Measurements from ENCODE around the gene CPAMD8.

Gene CPAMD8

DNA sequence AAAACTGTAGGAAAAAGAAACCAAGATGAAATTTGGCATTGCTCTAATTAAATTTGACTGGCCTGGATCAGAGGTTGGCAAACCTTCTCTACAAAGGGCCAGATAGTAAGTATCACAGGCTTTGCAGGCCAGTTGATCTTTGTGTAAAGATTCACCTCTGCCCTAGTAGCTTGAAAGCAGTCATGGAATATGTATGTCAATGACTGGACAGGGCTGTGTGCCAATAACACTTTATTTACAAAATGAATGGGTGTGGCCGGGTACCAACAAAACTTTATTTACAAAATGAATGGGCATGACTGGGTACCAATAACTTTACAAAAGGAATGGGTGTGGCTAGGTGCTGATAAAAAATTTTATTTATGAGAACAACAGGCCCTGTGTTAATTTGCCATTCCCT lies 177.4 kb downstream of the CPAMD8 start:
- no peak for DNase-seq (ENCODE audit: low read depth in 1 of 2, low spot score in 1 of 2)

DNA sequence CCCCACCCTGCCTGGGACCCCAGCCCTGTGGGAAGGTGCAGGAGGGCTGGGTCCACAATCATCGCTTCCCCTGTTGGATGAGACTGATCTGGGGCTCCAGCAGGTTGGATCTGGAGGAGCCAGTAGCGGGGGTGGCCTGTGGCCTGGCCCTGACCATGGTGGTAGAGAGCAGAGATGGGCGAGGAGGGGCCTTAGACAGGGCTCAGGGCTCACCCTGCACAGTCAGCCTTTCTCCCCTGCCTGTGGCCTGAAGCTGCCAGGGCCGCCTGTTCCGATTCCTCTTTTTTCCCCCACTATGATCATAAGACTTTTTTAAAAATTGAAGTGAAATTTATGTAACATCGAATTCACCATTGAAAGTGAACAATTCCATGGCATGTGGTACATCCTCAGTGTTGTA lies 179.2 kb downstream of the CPAMD8 start:
- DNase-seq (ENCODE audit: low read depth in 1 of 2, low spot score in 1 of 2): no peak

DNA sequence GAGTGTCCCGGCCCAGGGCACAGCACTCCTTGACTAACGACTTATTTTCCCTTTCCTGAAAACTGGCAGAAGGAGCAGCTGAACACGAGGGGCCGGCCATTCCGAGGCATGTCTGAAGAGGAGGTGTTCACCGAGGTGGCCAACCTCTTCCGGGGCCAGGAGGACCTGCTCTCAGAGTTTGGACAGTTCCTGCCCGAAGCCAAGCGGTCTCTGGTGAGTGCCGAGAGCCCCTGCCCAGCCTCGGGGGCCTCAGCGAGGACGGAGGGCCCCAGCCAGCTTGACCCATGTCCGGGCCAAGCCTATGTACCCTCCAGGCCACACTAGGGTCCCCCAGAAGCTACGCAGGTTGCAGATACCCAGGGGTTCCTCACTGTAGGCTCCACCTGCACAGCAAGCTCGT lies 179.7 kb downstream of the CPAMD8 start:
- DNase-seq (ENCODE audit: low read depth in 1 of 2, low spot score in 1 of 2): no peak
